NCI-H524 (cell line): ENCODE measurements around the gene EMC1.
"Not testable (repeated sequence)": the region's sequence is repeated elsewhere in the genome, so short reads cannot be mapped to it uniquely, and the experiment has no call there.

Experiments used
- DNase-seq, 2 experiments: peaks; one replicate each; lab custom pipeline; 2025; lab: John Stamatoyannopoulos, UW

EMC1 gene

GRCh38 chr1:19251305-19252196, at the start of gene EMC1, which contains the start of gene MRTO4:
Gene EMC1, minus strand, starts transcription at chr1:19251524. Its CDS starts 15 bp downstream, at chr1:19251509.
Gene MRTO4, plus strand, starts transcription at chr1:19251805. Its CDS starts 31 bp downstream, at chr1:19251836.
- DNase-seq = peak; percentile 57 to 84

GRCh38 chr1:19300211-19300610, 48.9 kb upstream of the EMC1 start:
- peak in 1 of 2 experiments; percentile 11 for DNase-seq

GRCh38 chr1:19294638-19295037, 43.3 kb upstream of the EMC1 start:
- DNase-seq = no peak

GRCh38 chr1:19289244-19289643, 37.9 kb upstream of the EMC1 start:
- no peak for DNase-seq

- not testable (repeated sequence) for DNase-seq
Measured at GRCh38 chr1:19288324-19289241, 37.3 kb upstream of the EMC1 start, which contains the start of gene AKR7A3. Gene AKR7A3, minus strand, starts transcription at chr1:19288770. Its CDS starts 61 bp downstream, at chr1:19288709.

GRCh38 chr1:19287436-19288185, 36.3 kb upstream of the EMC1 start:
- DNase-seq = no peak

GRCh38 chr1:19285807-19286206, 34.5 kb upstream of the EMC1 start:
- not testable (repeated sequence) for DNase-seq

- not testable (repeated sequence) for DNase-seq
Measured at GRCh38 chr1:19285366-19285765, 34.0 kb upstream of the EMC1 start.

- DNase-seq = no peak
Measured at GRCh38 chr1:19284881-19285280, 33.6 kb upstream of the EMC1 start.

GRCh38 chr1:19283891-19284290, 32.6 kb upstream of the EMC1 start:
- DNase-seq = no peak

GRCh38 chr1:19274636-19275035, 23.3 kb upstream of the EMC1 start:
- no peak for DNase-seq

GRCh38 chr1:19273844-19274531, 22.7 kb upstream of the EMC1 start:
- not testable (repeated sequence) for DNase-seq

- no peak for DNase-seq
Measured at GRCh38 chr1:19273106-19273843, 22.0 kb upstream of the EMC1 start.

GRCh38 chr1:19272064-19272463, 20.7 kb upstream of the EMC1 start:
- no peak for DNase-seq

- DNase-seq = not testable (repeated sequence)
Measured at GRCh38 chr1:19270343-19270730, 19.0 kb upstream of the EMC1 start.

- DNase-seq = not testable (repeated sequence)
Measured at GRCh38 chr1:19269427-19270342, 18.4 kb upstream of the EMC1 start.

- no peak for DNase-seq
Measured at GRCh38 chr1:19268445-19268844, 17.1 kb upstream of the EMC1 start.

- DNase-seq = no peak
Measured at GRCh38 chr1:19262744-19263143, 11.4 kb upstream of the EMC1 start.

- no peak for DNase-seq
Measured at GRCh38 chr1:19262047-19262446, 10.7 kb upstream of the EMC1 start.
